Measurements from ENCODE around the gene EEF1AKMT3.
"Not testable (repeated sequence)": the region's sequence is repeated elsewhere in the genome, so short reads cannot be mapped to it uniquely, and the experiment has no call there.

Gene EEF1AKMT3

DNA sequence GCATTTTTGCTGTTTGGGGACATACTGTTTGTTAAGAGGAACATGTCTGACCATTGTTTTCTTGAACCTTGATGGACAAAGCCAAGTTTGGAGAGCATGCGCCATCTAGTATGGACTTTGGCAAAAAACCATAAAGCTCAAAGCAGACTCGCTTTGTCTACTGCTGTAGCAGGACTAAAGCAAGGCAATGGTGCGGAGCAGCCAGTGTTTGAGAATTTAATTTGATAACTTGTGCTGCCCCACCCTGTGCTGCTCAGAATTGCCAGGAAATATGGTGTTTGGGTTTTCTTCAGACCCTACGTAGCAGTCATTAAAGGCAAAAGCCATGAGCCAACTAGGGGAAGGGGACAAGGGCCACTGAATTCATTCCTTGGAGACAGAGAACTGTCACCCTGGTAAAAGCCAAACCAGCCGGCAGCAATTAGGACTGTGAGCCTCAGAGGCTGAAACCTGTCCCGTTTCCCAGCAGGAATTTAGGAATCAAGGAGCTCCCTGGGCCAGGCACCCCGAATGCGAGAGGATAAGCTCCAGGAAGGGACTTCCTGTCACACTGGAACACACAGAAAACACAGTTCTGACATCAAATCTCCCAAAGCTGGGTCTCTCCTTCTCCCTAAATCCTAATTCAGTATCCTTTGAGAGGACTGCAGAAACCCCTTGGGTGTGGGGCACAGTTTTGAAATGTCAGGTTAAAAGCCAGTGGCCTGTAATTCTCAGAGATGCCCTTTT is 45.0 kb downstream of the EEF1AKMT3 start:
- no peak for DNase-seq (ENCODE audit: low read depth)

DNA sequence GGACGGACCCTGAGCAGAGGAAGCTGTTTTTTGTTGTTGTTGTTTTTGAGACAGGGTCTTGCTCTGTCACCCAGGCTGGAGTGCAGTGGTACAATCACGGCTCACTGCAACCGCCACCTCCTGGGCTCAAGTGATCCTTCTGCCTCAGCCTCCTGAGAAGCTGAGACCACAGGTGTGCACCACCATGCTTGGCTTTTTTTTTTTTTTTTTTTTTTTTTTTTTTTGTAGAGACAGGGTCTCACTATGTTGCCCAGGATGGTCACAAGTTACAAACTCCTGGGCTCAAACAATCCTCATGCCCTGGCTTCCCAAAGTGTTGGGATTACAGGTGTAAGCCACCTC is 45.5 kb downstream of the EEF1AKMT3 start:
- DNase-seq (ENCODE audit: low read depth) = not testable (repeated sequence)

DNA sequence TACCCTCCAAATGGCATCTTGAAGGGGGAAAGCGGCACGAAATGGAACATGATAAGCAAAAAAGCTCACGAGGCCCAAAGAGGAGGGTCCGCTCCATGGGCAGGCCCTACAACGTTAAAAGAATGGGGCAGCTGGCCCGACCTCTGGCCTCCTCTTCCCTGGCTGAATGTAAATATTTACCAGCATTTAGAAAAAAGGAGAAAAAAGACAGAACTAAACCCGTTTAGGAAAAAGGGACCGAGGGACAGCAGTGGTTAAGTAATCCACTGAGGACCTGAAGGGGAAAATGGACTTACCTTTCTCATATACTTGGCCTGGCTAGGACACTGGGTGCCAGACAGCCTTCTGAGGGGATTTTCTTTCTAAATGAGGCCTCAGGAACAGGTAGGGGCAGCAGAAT is 47.7 kb downstream of the EEF1AKMT3 start:
- DNase-seq (ENCODE audit: low read depth) = not testable (repeated sequence)

DNA sequence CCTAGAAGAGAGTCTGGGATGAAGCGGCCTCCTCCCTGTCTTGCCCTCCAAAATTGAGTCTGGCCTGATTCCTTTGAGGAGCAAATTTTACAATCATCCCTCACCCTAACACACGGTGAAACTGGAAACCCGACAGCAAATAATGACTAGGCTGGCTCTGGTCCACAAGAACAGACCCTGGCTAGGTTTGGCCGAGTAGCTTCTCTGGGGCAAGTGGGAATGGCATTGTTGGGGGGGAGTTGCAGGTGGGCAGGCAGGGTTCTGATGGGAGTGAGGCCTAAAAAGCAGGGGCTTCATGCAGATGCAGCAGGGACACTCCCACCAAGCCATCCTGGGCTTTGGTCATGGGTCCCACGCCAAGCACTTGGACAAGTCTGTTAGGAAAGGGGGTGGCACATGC is 48.6 kb downstream of the EEF1AKMT3 start:
- not testable (repeated sequence) for DNase-seq (ENCODE audit: low read depth)

DNA sequence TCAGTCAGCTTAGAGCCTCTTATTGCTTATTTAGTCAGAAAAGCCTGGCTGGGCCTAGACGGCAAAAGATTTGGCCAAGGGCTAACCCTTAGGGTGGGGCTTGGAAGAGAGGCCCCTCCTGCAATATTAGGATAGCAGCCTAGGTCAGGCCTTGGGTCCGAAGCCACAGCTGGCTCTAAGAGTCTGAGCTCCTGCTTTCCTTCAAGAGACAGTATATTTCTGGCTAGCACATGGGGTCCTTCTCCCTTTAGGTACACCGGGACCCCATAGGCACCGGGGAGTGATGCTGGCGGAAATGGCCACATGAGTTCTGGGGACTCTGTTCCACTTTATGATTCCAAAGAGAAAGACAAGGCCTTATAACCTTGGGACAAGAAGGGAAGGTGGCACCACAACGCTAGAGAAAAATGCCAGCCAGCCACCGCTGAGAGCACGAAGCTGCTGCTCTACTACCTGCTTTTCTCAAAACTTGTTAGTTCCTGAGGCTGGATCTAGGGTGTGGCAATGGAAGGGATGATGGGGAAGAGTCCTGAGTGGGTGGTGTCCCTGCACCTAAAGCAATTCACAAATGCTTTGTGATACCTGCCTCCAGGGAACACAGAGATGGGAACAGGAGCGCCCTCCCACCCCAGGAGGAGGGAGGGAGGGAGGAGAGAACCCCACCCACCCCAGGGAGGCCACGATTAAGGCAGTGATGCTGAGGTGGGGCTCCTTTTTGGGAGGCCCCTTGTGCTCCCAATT is 49.2 kb downstream of the EEF1AKMT3 start:
- no peak for DNase-seq (ENCODE audit: low read depth)

DNA sequence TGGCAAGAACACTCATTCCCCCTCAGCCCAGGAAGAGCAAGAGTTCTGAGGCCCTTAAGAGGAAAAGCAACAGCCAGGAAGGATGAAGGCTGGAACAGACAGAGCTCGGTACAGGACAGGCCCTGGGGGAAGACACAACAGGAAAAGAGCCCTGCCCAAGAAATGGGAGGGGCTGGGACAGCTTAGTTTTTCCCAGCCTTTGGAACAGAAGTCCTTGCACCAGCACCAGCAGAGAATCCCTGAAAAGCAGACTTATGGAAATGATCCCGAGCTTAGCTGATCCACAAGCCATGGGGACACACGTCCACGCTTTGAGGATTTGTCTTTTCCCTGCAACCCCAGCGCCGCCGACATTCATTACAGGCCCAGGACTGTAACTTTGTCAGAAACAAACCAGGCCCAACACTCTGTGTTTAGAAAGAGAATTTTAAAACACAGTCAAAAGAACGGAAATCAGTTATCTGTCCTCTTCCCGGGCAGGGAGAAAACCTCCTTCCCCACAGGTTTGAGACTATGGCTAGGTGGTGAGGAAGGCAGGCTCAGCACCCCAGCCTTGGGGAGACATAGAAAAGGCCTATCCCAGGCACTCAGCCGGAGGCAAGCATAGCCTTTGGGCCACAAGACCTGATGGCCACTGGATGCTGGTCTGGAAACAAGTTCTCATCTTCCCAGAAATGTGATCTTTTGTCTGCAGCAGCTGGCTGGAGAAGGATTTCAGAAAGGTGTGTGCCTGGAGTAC is 50.1 kb downstream of the EEF1AKMT3 start:
- no peak for DNase-seq (ENCODE audit: low read depth)

DNA sequence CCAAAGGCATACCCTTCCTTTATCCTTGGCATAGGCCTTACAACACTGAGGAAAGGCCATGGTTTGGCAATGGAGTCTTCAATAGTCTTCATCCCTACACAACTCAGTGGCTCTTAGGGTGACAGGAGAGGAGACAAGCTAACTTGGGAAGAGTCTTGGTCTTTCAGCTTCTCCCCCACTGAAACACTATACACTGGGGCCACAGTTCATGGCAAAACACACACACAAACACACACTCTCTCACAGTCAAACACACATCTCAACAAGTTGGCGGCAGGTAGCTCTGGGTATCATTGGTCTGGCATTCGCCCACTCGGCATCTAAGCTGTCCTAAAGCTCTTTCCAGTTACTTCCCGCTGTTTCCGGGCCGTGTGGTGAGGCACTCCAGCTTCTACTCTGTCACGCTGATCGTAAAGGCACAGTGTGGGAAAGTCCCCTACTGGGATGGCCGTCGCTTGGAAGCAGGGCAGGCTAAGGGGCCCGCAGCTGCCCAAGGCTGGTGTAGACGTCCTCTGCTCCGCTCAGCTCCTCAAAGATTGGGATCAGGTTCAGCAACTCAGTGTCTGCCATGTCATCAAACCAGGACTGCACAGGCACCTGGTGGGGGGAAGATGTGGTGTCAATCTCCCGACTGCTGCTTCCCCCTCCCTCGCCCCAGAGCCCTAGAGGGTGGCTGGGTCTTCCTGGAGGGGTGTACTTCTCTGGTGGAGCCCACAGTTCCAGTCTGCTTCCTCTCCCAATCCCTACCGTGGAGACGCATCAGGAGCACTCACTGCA is 50.9 kb downstream of the EEF1AKMT3 start:
- no peak for DNase-seq (ENCODE audit: low read depth)

DNA sequence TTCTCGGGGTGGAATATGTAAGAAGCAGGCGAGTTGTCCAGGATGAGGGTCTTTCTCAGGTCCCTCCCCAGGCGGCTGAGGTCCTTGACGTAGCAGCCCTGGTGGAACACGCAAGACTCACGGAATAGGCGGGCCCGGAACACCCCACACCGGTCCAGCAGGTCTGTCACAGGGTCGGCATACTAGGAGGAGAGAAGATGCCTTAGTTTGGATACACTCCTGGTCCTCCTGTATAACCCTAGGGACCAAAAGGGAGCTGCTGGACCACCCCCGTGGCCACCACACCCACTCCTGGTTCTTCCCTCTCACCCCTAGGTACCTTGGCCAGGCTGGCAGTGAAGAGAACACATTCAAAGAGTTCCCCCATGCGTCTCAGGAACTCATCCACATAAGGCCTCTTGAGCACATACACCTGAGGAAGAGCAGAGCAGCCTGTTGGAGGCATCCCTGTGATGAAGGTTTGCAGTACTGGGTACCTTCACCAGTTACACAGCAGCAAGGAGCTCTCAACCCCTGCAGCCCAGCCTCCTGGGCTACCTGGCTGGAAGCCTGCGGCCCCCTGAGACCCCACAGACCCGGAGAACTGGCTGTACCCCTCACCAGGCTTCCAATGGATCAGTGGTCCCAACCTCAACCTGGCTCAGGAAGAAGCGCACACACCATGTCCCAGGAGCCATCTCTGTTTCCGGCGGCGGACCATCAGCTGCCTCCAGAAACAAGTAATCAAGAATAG is 51.7 kb downstream of the EEF1AKMT3 start:
- no peak for DNase-seq (ENCODE audit: low read depth)

DNA sequence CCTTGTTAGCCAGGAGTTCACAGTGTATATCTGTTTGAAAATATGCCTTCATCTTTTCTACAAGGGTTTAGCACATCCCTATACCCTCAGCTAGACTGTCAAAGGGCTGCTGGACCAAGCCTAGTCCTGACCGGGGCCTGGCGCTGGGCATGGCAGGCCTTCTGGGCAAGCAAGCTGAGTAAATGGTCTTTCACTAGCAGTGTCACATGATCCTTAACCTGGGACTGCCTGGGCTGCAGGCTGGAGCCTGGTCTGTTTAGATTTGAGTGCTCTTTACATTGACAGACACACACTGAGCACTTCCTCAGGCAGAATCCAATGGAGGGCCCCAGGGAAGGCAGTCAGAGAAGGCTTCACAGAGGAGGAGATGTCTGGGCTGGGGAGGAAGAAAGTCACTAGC is 53.0 kb downstream of the EEF1AKMT3 start:
- DNase-seq (ENCODE audit: low read depth) = no peak

DNA sequence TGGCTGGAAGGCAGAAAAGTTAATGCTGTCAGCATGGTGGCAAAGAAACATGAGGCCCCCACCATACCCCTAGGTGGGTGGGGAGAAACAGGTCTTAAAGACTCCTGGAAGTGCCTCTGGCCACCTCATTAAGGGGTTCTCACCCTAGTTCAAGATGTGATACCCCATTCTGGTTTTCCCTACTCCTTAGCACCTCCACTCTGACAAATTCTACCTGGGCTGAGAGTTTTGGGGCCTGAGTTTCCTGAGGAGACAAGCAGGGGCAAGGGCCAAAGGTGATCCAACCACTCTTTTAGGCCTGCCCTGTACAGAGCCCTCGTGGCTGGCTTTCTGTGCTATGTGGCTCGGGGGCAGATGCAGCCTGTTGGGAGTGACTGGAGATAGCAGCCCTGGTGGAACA is 54.0 kb downstream of the EEF1AKMT3 start:
- DNase-seq (ENCODE audit: low read depth) = no peak

DNA sequence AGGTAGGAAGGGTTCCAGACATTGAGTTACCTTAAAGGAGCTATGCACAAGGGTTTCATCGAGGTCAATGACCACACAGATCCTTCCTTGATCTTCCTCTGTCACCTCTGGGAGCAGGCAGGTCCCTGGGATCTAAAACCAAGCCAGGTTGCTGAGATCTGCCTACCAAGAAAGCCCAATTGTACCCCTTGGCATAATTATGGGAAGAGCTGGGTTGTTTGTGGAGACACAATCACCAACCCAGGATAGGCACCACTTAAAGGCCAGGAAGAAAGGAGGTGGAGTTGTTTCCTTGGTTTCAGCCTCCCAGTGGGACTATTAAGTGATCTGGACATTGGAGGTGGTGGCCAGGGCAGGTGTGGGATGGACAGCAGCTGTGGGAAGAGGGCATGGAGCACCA is 54.6 kb downstream of the EEF1AKMT3 start:
- no peak for DNase-seq (ENCODE audit: low read depth)

DNA sequence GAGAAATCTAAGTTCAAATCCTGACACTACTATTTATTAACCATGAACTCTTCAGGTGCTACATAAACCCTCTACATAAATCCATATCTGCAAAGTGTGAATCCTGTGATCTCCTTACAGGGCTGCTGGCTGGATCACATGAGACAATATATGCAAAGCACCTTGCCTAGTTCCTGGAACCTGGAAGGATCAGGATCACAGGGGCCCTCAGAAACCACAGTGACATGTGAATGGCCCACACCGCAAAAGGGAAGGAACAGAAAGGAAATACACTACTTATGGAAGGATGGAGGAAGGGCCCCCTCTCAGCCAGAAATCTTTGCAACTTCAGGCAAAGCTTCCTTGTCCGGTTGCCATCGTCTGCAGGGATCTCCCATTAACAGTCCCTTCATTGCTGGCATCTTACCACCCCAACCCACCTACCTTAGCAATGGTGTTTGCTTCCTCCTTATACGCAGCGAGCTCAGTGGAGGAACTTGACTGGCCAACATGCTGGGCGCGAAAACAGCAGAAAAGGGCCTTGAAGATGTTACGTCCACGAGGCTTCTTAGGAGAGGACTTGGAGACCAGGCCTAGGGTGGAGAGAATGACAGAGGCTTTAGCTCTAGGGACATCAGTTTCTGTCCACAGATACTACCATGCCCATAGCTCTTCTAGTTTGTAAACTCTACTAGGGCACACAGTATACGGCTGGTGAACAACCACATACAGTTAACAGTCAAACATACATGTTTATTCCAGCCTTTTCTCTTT is 56.8 kb downstream of the EEF1AKMT3 start:
- no peak for DNase-seq (ENCODE audit: low read depth)

DNA sequence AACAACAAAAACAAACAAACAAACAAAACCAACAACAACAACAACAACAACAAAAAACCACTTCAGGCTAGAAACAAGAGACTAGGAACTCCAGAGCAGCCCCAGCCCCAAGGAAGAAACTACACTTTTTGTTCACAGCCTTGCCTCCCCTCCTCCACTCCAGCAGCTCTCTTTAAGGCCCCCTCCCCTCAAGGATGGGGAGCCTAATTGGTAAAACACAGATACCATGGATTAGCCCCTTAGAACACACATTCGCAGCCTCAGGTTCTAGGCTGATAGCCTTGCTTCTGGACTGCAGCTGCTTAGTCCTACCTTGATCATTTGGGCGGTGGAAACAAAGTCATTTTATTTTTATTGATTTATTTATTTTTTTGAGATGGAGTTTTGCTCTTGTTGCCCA is 58.0 kb downstream of the EEF1AKMT3 start:
- DNase-seq (ENCODE audit: low read depth) = no peak
